GM12891 (cell line): ENCODE data around the gene CHP1.

Experiments used
- DNase-seq: peaks from one replicate; pipeline ENCODE4 v3.0.0; 2011; ENCODE audit warnings: low spot score; ENCODE audit not compliant: insufficient read length
- FAIRE-seq: peaks from 2 replicates; lab custom pipeline; 2011; peaks lifted over from hg19 to GRCh38; lab: Jason Lieb, UNC
- PAX5 ChIP-seq: IDR thresholded peaks from 2 replicates; pipeline ENCODE4 v1.6.1; 2011; ENCODE audit warnings: low read length, moderate library complexity, mild to moderate bottlenecking; ENCODE audit not compliant: insufficient read depth, severe bottlenecking
- POLR2A ChIP-seq: IDR thresholded peaks from 2 replicates; pipeline ENCODE4 v1.6.1; 2011; ENCODE audit warnings: low read depth, low read length, control low read depth
- POLR2AphosphoS5 ChIP-seq: IDR thresholded peaks from 2 replicates; pipeline ENCODE4 v1.6.1; 2011; ENCODE audit warnings: low read depth, low read length, control low read depth
- POU2F2 ChIP-seq: IDR thresholded peaks from 2 replicates; pipeline ENCODE4 v1.6.1; 2011; ENCODE audit warnings: low read depth, mild to moderate bottlenecking, control low read depth, low read length, moderate library complexity
- SPI1 ChIP-seq: IDR thresholded peaks from 2 replicates; pipeline ENCODE4 v1.6.1; 2011; ENCODE audit warnings: low read depth, low read length, control low read depth
- TAF1 ChIP-seq: IDR thresholded peaks from 2 replicates; pipeline ENCODE4 v1.6.1; 2011; ENCODE audit warnings: low read depth, low read length, control low read depth

The CHP1 gene

GRCh38 chr15:41331281-41331680, 100.2 kb downstream of the CHP1 start:
- no peak for FAIRE-seq
- TF ChIP-seq POLR2A, result no peak
- no peak for TF ChIP-seq POU2F2
- no peak for TF ChIP-seq POLR2AphosphoS5
- TF ChIP-seq TAF1, result no peak
- TF ChIP-seq PAX5, result no peak
- no peak for TF ChIP-seq SPI1
- no peak for DNase-seq
